Small intestine (tissue), 7 donors: Measurements from ENCODE around the gene SRRM3. TPM values are rescaled to one million over a fixed set of nuclear protein-coding genes. Genes with fewer than 3 reads are reported as not detected.

Experiments
- DNase-seq, 2 donors: peaks; one replicate each; pipeline versions ENCODE4 v3.0.0 to v3.0.0-alpha.2; 2013
- FAIRE-seq: peaks from 2 replicates; lab custom pipeline; 2012; peaks lifted over from hg19 to GRCh38; lab: Jason Lieb, UNC
- H3K27ac ChIP-seq, 3 donors: one replicate each; pipeline ENCODE4 v1.5.1; 2013; ENCODE audit warnings: low read length in 2 of 3, mild to moderate bottlenecking in 2 of 3, control low read depth in 1 of 3, inconsistent platforms in 1 of 3, low read depth in 1 of 3, moderate library complexity in 1 of 3
- H3K27me3 ChIP-seq, 3 donors: one replicate each; pipeline ENCODE4 v1.6.1; 2013; ENCODE audit warnings: low read length in 3 of 3, inconsistent platforms in 1 of 3; ENCODE audit not compliant: control insufficient read depth in 3 of 3, insufficient read depth in 3 of 3
- H3K36me3 ChIP-seq, 3 donors: one replicate each; pipeline ENCODE4 v1.6.1; 2013; ENCODE audit warnings: low read length in 3 of 3, inconsistent platforms in 1 of 3, low read depth in 1 of 3, mild to moderate bottlenecking in 1 of 3, moderate library complexity in 1 of 3; ENCODE audit not compliant: control insufficient read depth in 3 of 3, insufficient read depth in 2 of 3
- H3K4me1 ChIP-seq, 3 donors: one replicate each; pipeline ENCODE4 v1.6.1; 2013; ENCODE audit warnings: low read length in 2 of 3, inconsistent platforms in 1 of 3, low read depth in 1 of 3, mild to moderate bottlenecking in 1 of 3, moderate library complexity in 1 of 3; ENCODE audit not compliant: control insufficient read depth in 3 of 3, insufficient read depth in 2 of 3
- H3K4me3 ChIP-seq, 3 donors: one replicate each; pipeline ENCODE4 v1.5.1; 2013; ENCODE audit warnings: low read length in 3 of 3, control low read depth in 1 of 3, inconsistent platforms in 1 of 3, low read depth in 1 of 3, mild to moderate bottlenecking in 1 of 3, moderate library complexity in 1 of 3
- H3K9me3 ChIP-seq, 2 donors: one replicate each; pipeline ENCODE4 v1.6.1; 2013; ENCODE audit warnings: low read depth in 1 of 2, low read length in 1 of 2; ENCODE audit not compliant: control insufficient read depth in 2 of 2, insufficient read depth in 1 of 2
- WGBS, 3 donors: extraction: QIAGEN DNeasy Blood & Tissue Kit; methylation state at CpG; one replicate each; pipeline ENCODE4 v1.1.7; 2013; 5-methylcytosine and 5-hydroxymethylcytosine counted together
- polyA plus RNA-seq, 4 donors: library from polyadenylated mRNA; stranded (reverse) in 3 of 4; unstranded in 1 of 4; fragments of 200-250 nt in 3 of 4; fragments of 120-200 nt in 1 of 4; gene quantifications; one replicate each; pipeline versions ENCODE4 v1.2.1 to v1.2.3, GENCODE V29; 2013
- donor health status: healthy with polysubstance abuse.
- donor health status: control.
- donor health status: control.
- donor health status: Bipolar disorder and iron deficiency.
- donor health status: healthy.

SRRM3 gene
- polyA plus RNA-seq, 4 donors, result 0.93 to 2.8 (median 1.6) TPM; not detected in 1

- Histone ChIP-seq H3K36me3 (no peaks in the 10 kb centered on the region), H3K27me3 (peaks cover 0 to 22% (median 21%) of the 10 kb centered on the region in 3 donors), H3K4me1 (no peaks in the 10 kb centered on the region), H3K27ac (no peak overlapping the region), H3K4me3 (no peak overlapping the region), H3K9me3 (no peaks in the 10 kb centered on the region)
- FAIRE-seq, result no peak
- no peak for DNase-seq
- WGBS, 3 donors, result 20 to 30% (median 29%) methylated on average over 9 of the region's 9 CpGs
Observed at GRCh38 chr7:76216381-76217082, 14.8 kb downstream of the SRRM3 start.

- Histone ChIP-seq H3K4me1 (no peaks in the 10 kb centered on the region), H3K4me3 (no peak overlapping the region), H3K27ac (no peak overlapping the region), H3K36me3 (no peaks in the 10 kb centered on the region), H3K9me3 (no peaks in the 10 kb centered on the region), H3K27me3 (peaks cover 0 to 22% (median 21%) of the 10 kb centered on the region in 3 donors)
- DNase-seq (no peak), FAIRE-seq (no peak)
- WGBS, 3 donors, result 43 to 46% (median 44%) methylated on average over 4 to 6 of the region's 6 CpGs
Observed at GRCh38 chr7:76217942-76218566, 16.4 kb downstream of the SRRM3 start.

GRCh38 chr7:76220185-76221057 lies 18.7 kb downstream of the SRRM3 start:
- 30 to 37% (median 35%) methylated on average over 14 to 16 of the region's 16 CpGs for WGBS, 3 donors
- no peaks in the 10 kb centered on the region for H3K4me1 ChIP-seq
- no peaks in the 10 kb centered on the region for H3K36me3 ChIP-seq
- no peak overlapping the region for H3K27ac ChIP-seq
- DNase-seq, result no peak
- H3K4me3 ChIP-seq, result no peak overlapping the region
- no peaks in the 10 kb centered on the region for H3K9me3 ChIP-seq
- FAIRE-seq, result no peak
- H3K27me3 ChIP-seq, result peaks cover 0 to 26% (median 15%) of the 10 kb centered on the region in 3 donors

GRCh38 chr7:76222333-76222732 lies 20.6 kb downstream of the SRRM3 start:
- Histone ChIP-seq H3K9me3 (no peaks in the 10 kb centered on the region), H3K4me1 (no peaks in the 10 kb centered on the region), H3K36me3 (no peaks in the 10 kb centered on the region), H3K27ac (no peak overlapping the region), H3K27me3 (peaks cover 0 to 19% (median 11%) of the 10 kb centered on the region in 3 donors), H3K4me3 (no peak overlapping the region)
- 66 to 81% (median 72%) methylated on average over 2 of the region's 2 CpGs for WGBS, 3 donors
- no peak for DNase-seq
- no peak for FAIRE-seq

GRCh38 chr7:76222839-76223238 lies 21.1 kb downstream of the SRRM3 start:
- H3K27me3 ChIP-seq, result peaks cover 0 to 14% (median 8%) of the 10 kb centered on the region in 3 donors
- H3K36me3 ChIP-seq, result no peaks in the 10 kb centered on the region
- 69 to 73% (median 71%) methylated on average over 5 of the region's 5 CpGs for WGBS, 3 donors
- no peaks in the 10 kb centered on the region for H3K4me1 ChIP-seq
- FAIRE-seq, result no peak
- no peak for DNase-seq
- H3K9me3 ChIP-seq, result no peaks in the 10 kb centered on the region
- no peak overlapping the region for H3K27ac ChIP-seq
- H3K4me3 ChIP-seq, result no peak overlapping the region

GRCh38 chr7:76223286-76223972 lies 21.7 kb downstream of the SRRM3 start:
- 8 to 18% (median 11%) methylated on average over 3 of the region's 3 CpGs for WGBS, 3 donors
- H3K9me3 ChIP-seq, result no peaks in the 10 kb centered on the region
- no peak overlapping the region for H3K27ac ChIP-seq
- DNase-seq (no peak), FAIRE-seq (no peak)
- H3K4me1 ChIP-seq, result no peaks in the 10 kb centered on the region
- peaks cover 0 to 12% (median 8%) of the 10 kb centered on the region in 3 donors for H3K27me3 ChIP-seq
- no peaks in the 10 kb centered on the region for H3K36me3 ChIP-seq
- no peak overlapping the region for H3K4me3 ChIP-seq

- no peak overlapping the region for H3K27ac ChIP-seq
- peaks cover 0 to 12% (median 6%) of the 10 kb centered on the region in 3 donors for H3K27me3 ChIP-seq
- no peaks in the 10 kb centered on the region for H3K36me3 ChIP-seq
- FAIRE-seq (no peak), DNase-seq (no peak)
- 29 to 39% (median 30%) methylated on average over 11 of the region's 11 CpGs for WGBS, 3 donors
- no peaks in the 10 kb centered on the region for H3K4me1 ChIP-seq
- H3K9me3 ChIP-seq, result no peaks in the 10 kb centered on the region
- H3K4me3 ChIP-seq, result no peak overlapping the region
Observed at GRCh38 chr7:76224695-76225094, 23.0 kb downstream of the SRRM3 start.

- H3K4me3 ChIP-seq, result no peak overlapping the region
- H3K27ac ChIP-seq, result no peak overlapping the region
- no peaks in the 10 kb centered on the region for H3K9me3 ChIP-seq
- DNase-seq, result peak in 1 of 2 donors; percentile 45
- H3K27me3 ChIP-seq, result peaks cover 0 to 8% (median 6%) of the 10 kb centered on the region in 3 donors
- 11 to 17% (median 12%) methylated on average over 10 to 11 of the region's 11 CpGs for WGBS, 3 donors
- FAIRE-seq, result no peak
- no peaks in the 10 kb centered on the region for H3K4me1 ChIP-seq
- H3K36me3 ChIP-seq, result no peaks in the 10 kb centered on the region
Observed at GRCh38 chr7:76225379-76225778, 23.7 kb downstream of the SRRM3 start.
